Esophagus (tissue), 2 donors: ENCODE data around the gene NFKBIB. TPM values are rescaled to one million over a fixed set of nuclear protein-coding genes. Genes with fewer than 3 reads are reported as not detected.

Experiments used
- H3K27ac ChIP-seq, 2 donors: one replicate each; pipeline ENCODE4 v1.5.1; 2013; ENCODE audit warnings: low read depth in 2 of 2, mild to moderate bottlenecking in 2 of 2, inconsistent platforms in 1 of 2, low read length in 1 of 2, moderate library complexity in 1 of 2
- H3K27me3 ChIP-seq, 2 donors: one replicate each; pipeline ENCODE4 v1.6.1; 2013; ENCODE audit warnings: low read length in 2 of 2, control low read depth in 1 of 2, mild to moderate bottlenecking in 1 of 2; ENCODE audit not compliant: insufficient read depth in 2 of 2, control insufficient read depth in 1 of 2
- H3K36me3 ChIP-seq, 2 donors: one replicate each; pipeline ENCODE4 v1.6.1; 2013; ENCODE audit warnings: low read length in 1 of 2; ENCODE audit not compliant: control insufficient read depth in 2 of 2, insufficient read depth in 2 of 2
- H3K4me1 ChIP-seq, 2 donors: one replicate each; pipeline ENCODE4 v1.6.1; 2013; ENCODE audit warnings: low read length in 1 of 2; ENCODE audit not compliant: control insufficient read depth in 2 of 2, insufficient read depth in 2 of 2
- H3K4me3 ChIP-seq, 2 donors: one replicate each; pipeline ENCODE4 v1.5.1; 2013; ENCODE audit warnings: low read length in 2 of 2, mild to moderate bottlenecking in 2 of 2, low read depth in 1 of 2, moderate library complexity in 1 of 2
- H3K9me3 ChIP-seq, 2 donors: one replicate each; pipeline ENCODE4 v1.6.1; 2013; ENCODE audit warnings: mild to moderate bottlenecking in 2 of 2, low read depth in 1 of 2, low read length in 1 of 2, moderate library complexity in 1 of 2; ENCODE audit not compliant: control insufficient read depth in 2 of 2, insufficient read depth in 1 of 2
- WGBS, 2 donors: extraction: QIAGEN DNeasy Blood & Tissue Kit; methylation state at CpG; one replicate each; pipeline ENCODE4 v1.1.7; 2013; 5-methylcytosine and 5-hydroxymethylcytosine counted together
- polyA plus RNA-seq, 2 donors: library from polyadenylated mRNA; stranded (reverse); fragments of 200-250 nt; gene quantifications; one replicate each; pipeline ENCODE4 v1.2.3, GENCODE V29; 2013
- donor health status: healthy with polysubstance abuse.
- donor health status: Bipolar disorder and iron deficiency.

The NFKBIB gene
- polyA plus RNA-seq, 2 donors = 34.3 to 44.0 TPM

DNA sequence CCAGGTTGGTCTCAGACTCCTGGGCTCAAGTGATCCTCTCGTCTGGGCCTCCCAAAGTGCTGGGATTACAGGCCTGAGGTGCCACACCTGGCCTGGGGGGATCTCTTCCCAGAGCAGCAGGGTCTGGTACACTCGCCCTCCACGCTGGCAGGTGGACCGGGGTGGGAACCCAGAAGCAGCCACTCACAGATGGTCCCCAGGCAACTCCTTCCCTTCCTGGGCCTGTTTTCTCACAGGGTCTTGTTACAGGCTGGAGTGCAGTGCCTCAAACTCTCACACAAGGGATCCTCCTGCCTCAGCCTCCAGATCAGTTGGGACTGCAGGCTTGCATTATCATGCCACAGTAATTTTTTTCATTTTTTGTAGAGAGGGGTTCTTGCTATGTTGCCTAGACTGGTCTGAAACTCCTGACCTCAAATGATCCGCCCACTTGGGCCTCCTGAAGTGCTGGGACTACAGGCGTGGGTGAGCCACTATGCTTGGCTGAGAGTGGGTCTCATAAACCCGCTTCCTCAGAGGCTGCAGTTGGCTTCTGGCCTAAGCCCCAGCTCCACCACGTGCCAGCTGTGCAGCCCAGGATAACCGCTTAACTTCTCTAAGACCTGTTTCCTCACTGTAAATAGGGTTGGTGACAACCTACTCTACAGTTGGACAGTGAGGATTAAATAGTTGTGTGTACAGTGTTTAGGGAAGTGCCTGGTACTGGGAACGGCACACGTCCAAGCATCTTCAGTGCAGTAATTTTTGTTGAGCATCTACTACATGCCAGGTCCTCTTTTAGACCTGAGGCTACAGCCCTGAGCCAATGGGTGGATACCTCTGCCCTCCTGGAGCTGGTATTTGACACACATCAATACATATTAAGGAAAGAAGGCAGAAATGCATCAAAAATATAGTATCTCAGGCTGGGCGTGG, 13.1 kb downstream of the NFKBIB start:
- Histone ChIP-seq H3K4me3 (no peak overlapping the region), H3K27me3 (no peaks in the 10 kb centered on the region), H3K36me3 (peaks cover 3 to 16% of the 10 kb centered on the region in 2 donors), H3K27ac (no peak overlapping the region), H3K4me1 (peaks cover 0 to 2% of the 10 kb centered on the region in 2 donors), H3K9me3 (no peaks in the 10 kb centered on the region)
- 71 to 73% methylated on average over 12 of the region's 12 CpGs for WGBS, 2 donors

DNA sequence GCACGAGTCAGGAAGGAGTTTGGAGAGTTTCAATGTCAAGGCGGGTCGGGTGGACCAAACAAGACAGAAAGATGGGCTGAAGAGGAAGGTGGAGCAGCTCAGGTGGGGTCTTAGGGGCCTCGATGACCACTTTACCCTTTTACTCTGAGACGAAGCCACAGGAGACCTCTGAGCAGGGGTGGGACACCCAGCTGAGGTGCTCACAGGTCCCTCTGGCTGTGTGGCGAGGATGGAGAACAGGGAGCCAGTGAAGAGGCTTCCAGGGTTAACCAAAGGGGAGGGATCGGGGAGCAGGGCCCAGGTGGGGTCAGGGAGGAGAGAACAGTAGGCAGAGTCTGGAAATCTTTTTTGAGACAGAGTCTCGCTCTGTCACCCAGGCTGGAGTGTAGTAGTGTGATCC, 14.2 kb downstream of the NFKBIB start:
- H3K4me1 ChIP-seq = peaks cover 2% of the 10 kb centered on the region in 2 donors
- H3K9me3 ChIP-seq = no peaks in the 10 kb centered on the region
- no peak overlapping the region for H3K27ac ChIP-seq
- H3K36me3 ChIP-seq = peaks cover 3 to 11% of the 10 kb centered on the region in 2 donors
- WGBS, 2 donors = 92 to 96% methylated on average over 8 of the region's 8 CpGs
- H3K27me3 ChIP-seq = no peaks in the 10 kb centered on the region
- no peak overlapping the region for H3K4me3 ChIP-seq

DNA sequence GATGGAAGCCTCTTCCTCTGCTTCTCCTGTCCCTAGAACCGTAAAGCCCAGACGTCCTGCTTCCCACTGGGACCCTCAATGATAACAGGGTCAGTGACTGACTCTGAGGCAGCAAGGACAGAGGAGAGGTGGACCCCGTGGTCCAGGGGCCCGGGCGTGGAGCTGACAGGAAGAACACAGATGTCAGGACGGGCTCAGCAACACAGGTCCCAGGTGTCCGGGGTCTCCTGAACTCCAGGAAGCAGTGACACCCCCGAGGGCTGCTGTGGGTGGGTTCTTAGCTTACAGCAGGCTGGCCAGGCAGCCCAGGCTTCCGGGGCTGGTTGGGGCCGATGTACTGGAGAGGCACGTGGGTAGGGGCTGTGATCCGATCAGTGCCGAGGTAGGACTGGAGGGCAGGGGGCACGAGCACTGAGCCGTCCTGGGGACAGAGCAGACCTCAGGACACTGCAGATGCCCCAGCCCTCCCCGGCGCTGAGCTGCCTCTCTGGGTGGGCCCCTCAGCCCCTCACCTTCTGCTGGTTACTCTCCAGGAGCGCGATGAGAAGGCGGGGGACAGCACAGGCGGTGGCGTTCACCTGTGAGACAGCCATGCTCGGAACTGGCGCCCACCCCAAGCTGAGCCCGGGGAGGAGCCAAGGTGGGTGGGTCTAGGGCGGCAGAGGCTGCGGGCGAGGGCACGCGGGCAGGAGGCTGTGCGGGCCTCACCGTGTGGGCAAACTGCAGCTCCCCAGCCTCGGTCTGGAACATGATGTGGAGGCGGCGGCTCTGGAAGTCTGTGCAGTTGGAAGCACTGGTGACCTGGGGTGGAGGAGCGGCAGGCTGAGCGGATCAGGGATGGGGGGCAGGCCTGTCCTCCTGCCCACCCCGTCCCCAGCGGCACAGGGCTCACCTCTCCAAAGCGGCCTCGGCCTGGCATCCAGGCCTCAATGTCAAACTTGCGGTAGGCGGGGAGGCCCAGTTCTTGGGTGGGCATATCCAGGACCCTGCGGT, 15.9 kb downstream of the NFKBIB start:
- Histone ChIP-seq H3K4me3 (no peak overlapping the region), H3K4me1 (peaks cover 2% of the 10 kb centered on the region in 2 donors), H3K9me3 (no peaks in the 10 kb centered on the region), H3K36me3 (peaks cover 3 to 8% of the 10 kb centered on the region in 2 donors), H3K27me3 (no peaks in the 10 kb centered on the region), H3K27ac (no peak overlapping the region)
- 89 to 92% methylated on average over 44 of the region's 44 CpGs for WGBS, 2 donors

DNA sequence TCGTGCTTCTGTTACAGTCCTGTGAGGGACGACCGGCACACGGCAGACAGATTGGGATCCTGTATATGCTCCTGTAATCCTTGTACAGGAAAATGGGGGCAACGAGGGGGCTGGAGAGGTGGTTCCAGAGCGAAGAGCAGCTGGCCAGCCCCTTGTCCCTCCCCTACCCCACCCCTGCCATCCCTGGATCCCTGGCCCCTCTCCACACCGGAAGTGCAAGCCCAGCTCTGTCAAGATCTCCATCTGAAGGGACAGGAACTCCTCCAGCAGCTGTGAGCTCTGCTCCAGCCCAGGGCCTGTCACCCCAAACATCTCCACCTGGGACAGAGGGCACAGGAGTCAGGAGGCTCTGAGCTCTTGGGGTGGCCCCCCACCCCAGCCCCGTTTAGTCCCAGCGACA, 17.7 kb downstream of the NFKBIB start:
- no peak overlapping the region for H3K27ac ChIP-seq
- H3K4me3 ChIP-seq = no peak overlapping the region
- peaks cover 3 to 13% of the 10 kb centered on the region in 2 donors for H3K36me3 ChIP-seq
- 83% methylated on average over 9 of the region's 9 CpGs for WGBS, 2 donors
- H3K9me3 ChIP-seq = no peaks in the 10 kb centered on the region
- peaks cover 0 to 2% of the 10 kb centered on the region in 2 donors for H3K4me1 ChIP-seq
- H3K27me3 ChIP-seq = no peaks in the 10 kb centered on the region

DNA sequence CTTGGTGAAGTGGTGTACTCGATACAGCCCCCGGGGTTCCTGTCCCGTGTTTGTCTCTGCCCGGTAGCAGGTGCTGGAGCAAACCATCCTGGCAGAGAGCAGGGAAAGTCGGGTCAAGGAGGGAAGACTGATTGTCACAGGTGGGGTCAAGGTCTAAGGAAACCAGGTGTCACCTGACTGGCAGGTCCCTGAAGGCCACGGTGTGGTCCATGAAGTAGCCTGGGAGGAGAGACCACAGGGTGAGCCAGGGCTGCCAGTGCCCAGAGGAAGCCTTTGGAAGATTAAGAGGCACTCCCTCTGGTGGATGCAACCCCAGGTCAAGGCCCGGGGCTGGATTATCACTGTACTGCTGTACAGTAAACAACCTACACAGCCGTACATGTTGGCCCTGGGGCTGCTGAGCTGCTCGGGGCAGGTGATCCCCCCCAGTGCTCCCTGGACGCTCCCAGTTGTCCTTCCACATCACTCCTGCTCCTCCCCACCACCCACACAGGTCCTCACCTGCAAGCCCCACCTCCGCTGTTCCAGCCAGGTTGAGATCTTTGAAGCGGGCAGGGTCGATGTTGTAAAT, 18.2 kb downstream of the NFKBIB start:
- H3K4me3 ChIP-seq = no peak overlapping the region
- WGBS, 2 donors = 65 to 70% methylated on average over 13 of the region's 13 CpGs
- H3K9me3 ChIP-seq = no peaks in the 10 kb centered on the region
- no peak overlapping the region for H3K27ac ChIP-seq
- no peaks in the 10 kb centered on the region for H3K27me3 ChIP-seq
- H3K36me3 ChIP-seq = peaks cover 3 to 13% of the 10 kb centered on the region in 2 donors
- peaks cover 0 to 2% of the 10 kb centered on the region in 2 donors for H3K4me1 ChIP-seq

DNA sequence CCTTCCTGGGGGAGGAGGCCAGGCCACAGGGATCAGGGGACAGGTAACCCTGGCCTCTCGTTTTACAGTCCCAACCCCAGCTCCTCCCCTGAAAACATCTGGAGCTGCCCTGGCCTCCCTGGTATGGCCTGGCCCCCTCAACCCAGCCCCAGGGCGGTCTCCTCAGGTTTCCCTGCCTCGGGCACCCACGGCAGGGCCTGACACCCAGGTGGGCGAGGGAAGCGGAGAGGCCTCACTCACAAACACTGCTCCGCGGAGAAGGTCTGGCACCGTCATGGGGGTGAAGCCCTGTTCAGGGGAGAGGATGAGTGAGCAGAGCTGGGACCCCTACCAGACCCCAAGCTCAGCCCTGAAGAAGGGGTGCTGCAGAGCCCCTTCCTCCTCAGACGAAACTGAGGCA, 18.8 kb downstream of the NFKBIB start:
- 86 to 88% methylated on average over 10 of the region's 10 CpGs for WGBS, 2 donors
- no peak overlapping the region for H3K4me3 ChIP-seq
- H3K9me3 ChIP-seq = no peaks in the 10 kb centered on the region
- H3K27me3 ChIP-seq = no peaks in the 10 kb centered on the region
- H3K27ac ChIP-seq = no peak overlapping the region
- peaks cover 3 to 13% of the 10 kb centered on the region in 2 donors for H3K36me3 ChIP-seq
- peaks cover 0 to 2% of the 10 kb centered on the region in 2 donors for H3K4me1 ChIP-seq

DNA sequence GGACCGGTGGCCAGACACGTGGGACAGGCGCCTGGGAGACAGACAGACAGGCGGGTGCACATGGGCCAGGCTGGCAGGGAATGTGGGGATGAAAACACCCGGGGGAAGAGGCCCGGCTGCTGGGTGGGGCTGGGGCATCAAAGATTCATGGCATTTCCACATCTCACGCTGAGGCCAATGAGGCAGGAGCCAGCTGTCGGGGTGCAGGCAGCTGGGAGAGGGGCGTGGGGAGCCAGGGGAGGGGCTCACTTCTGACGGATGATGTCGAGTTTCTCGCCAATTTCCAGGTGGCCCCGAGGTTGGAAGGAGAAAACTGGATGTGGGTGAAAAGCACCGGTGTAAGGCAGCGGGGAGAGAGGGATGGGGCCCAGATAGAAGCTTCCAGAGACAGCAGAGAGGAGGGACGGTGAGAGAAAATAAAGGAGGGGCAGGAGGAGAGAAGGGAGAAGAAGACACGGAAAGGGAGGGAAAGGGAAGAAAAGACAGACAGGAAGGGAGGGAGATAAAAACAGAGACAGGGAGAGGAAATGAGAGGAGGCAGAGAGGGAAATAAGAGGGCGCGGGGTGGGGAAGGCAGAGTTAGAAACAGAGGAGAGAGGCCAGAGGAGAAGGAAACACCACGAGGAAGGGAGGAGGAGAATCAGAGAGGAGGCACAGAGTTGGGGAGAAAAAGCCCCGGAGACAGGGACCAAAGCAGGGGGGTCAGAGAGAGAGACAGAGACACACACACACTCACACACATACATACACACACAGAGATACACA, 20.2 kb downstream of the NFKBIB start:
- H3K27ac ChIP-seq = no peak overlapping the region
- WGBS, 2 donors = 60 to 69% methylated on average over 21 of the region's 21 CpGs
- no peak overlapping the region for H3K4me3 ChIP-seq
- no peaks in the 10 kb centered on the region for H3K9me3 ChIP-seq
- no peaks in the 10 kb centered on the region for H3K27me3 ChIP-seq
- H3K36me3 ChIP-seq = peaks cover 7 to 20% of the 10 kb centered on the region in 2 donors
- H3K4me1 ChIP-seq = peaks cover 0 to 2% of the 10 kb centered on the region in 2 donors

DNA sequence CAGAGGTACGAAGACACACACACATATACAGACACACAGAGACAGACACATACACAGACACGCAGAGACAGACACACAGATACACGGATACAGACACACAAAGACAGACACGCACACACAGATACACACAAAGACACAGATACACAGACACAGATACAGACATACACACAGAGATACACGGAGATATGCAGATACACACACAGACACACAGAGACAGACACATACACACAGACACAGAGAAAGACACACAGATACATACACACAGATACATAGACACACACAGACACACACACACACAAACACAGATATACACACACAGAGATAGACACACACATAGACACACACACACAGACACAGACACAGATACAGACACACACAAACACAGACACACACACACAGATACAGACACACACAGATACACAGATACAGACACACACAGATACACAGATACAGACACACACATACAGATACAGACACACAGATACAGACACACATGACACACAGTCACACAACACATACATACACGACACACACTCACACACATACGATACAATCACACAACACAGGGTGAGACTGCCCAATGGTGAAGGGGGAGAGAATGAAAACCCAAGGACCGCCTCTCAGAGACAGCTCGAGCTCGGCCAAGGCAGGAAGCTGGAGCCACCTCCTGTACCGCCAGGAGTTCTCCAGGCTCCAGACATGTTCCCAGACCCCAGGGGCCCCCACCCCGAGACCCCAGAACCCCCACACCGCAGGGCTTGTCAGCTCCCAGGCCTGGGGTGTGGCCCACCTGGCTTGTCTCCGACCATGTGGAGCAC, 21.0 kb downstream of the NFKBIB start:
- no peak overlapping the region for H3K27ac ChIP-seq
- no peaks in the 10 kb centered on the region for H3K9me3 ChIP-seq
- H3K36me3 ChIP-seq = peaks cover 4 to 19% of the 10 kb centered on the region in 2 donors
- no peak overlapping the region for H3K4me3 ChIP-seq
- no peaks in the 10 kb centered on the region for H3K27me3 ChIP-seq
- peaks cover 0 to 2% of the 10 kb centered on the region in 2 donors for H3K4me1 ChIP-seq
- 76 to 82% methylated on average over 14 of the region's 14 CpGs for WGBS, 2 donors
